NCI-H1436 (cell line): ENCODE results near the gene ELL2.
"Not testable (repeated sequence)": the region's sequence is repeated elsewhere in the genome, so short reads cannot be mapped to it uniquely, and the experiment has no call there.

Experiments used
- DNase-seq: peaks from one replicate; lab custom pipeline; 2025; lab: John Stamatoyannopoulos, UW

Gene ELL2

GRCh38 chr5:95837492-95837891 is 124.2 kb downstream of the ELL2 start:
- DNase-seq: no peak

- DNase-seq: not testable (repeated sequence)
These were observed 124.7 kb downstream of the ELL2 start for GRCh38 chr5:95836971-95837370.

- DNase-seq: no peak
These were observed 125.1 kb downstream of the ELL2 start for GRCh38 chr5:95836544-95836943.

GRCh38 chr5:95835682-95836385 is 125.8 kb downstream of the ELL2 start:
- no peak for DNase-seq
